Fibroblast of pulmonary artery (primary cell): Measurements from ENCODE around the gene RNF112.
"Not testable (repeated sequence)": the region's sequence is repeated elsewhere in the genome, so short reads cannot be mapped to it uniquely, and the experiment has no call there.

Experiments used
- DNase-seq: peaks from one replicate; pipeline ENCODE4 v3.0.0-alpha.2; 2010; ENCODE audit warnings: low read depth
- H3K4me3 ChIP-seq: replicated peaks from 2 replicates; pipeline ENCODE4 v1.5.1; 2011; ENCODE audit warnings: low read depth, mild to moderate bottlenecking, control low read depth, low read length, moderate library complexity
- TF ChIP-seq, protein P1 (sequence below): IDR thresholded peaks from 2 replicates; pipeline ENCODE4 v1.5.1; 2011; ENCODE audit warnings: mild to moderate bottlenecking, control low read depth, low read length, inconsistent platforms; ENCODE audit errors: missing control alignments

The RNF112 gene

DNA sequence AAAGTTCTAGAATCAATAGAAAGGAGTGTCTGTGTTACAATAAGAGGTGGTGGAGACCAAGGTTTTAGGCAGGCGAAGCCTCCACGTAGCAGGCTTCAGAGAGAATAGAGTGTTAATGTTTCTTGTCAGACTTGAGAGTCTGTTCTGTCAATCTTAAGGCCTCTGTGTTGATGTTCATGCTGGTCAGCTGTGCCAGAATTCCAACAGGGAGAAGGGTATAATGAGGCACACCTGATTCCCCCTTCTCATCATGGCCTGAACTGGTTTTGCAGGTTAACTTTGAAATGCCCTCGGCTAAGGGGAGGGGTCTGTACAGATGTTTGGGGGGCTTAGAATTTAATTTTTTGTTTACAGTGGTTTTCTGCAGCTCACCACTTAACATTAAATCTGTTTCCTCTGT is 46.0 kb downstream of the RNF112 start:
- no peak overlapping the region for H3K4me3 ChIP-seq
- no peak for DNase-seq
- TF ChIP-seq, protein P1, sequence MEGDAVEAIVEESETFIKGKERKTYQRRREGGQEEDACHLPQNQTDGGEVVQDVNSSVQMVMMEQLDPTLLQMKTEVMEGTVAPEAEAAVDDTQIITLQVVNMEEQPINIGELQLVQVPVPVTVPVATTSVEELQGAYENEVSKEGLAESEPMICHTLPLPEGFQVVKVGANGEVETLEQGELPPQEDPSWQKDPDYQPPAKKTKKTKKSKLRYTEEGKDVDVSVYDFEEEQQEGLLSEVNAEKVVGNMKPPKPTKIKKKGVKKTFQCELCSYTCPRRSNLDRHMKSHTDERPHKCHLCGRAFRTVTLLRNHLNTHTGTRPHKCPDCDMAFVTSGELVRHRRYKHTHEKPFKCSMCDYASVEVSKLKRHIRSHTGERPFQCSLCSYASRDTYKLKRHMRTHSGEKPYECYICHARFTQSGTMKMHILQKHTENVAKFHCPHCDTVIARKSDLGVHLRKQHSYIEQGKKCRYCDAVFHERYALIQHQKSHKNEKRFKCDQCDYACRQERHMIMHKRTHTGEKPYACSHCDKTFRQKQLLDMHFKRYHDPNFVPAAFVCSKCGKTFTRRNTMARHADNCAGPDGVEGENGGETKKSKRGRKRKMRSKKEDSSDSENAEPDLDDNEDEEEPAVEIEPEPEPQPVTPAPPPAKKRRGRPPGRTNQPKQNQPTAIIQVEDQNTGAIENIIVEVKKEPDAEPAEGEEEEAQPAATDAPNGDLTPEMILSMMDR, result no peak

DNA sequence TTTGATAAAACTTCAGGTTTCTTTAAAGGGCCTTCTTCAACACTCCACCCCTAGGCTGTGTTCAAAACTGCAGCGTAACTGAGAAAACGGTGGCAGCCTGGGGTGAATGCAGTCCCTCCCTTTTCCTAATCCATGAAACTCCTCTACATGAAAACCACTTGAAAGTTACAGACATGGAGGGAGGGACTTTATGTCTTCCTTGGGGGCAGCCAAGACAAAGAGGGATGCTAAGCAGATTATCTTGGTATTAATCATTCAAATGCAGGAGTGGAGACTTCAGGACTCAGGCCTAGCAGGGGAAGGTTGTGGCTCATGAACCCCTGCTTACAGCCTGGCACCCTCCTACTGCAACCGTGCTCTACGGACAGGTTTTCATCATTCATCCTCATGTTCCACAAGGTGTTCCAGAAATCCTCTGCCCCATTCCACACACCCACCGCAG is 46.8 kb downstream of the RNF112 start:
- no peak for DNase-seq
- TF ChIP-seq, protein P1, result no peak
- H3K4me3 ChIP-seq, result no peak overlapping the region

DNA sequence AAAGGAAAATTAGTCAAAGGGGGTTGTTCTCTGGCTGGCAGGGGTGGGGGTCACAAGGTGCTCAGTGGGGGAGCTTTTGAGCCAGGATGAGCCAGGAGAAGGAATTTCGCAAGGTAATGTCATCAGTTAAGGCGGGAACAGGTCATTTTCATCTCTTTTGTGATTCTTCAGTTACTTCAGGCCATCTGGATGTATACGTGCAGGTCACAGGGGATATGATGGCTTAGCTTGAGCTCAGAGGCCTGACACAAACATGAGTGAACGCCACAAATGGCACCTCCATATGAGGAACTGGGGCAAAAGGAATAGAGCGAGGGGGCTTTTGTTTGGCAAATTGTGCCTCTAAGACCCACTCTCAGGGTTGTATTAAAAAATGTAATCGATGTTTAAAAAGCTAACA is 47.4 kb downstream of the RNF112 start:
- not testable (repeated sequence) for DNase-seq

DNA sequence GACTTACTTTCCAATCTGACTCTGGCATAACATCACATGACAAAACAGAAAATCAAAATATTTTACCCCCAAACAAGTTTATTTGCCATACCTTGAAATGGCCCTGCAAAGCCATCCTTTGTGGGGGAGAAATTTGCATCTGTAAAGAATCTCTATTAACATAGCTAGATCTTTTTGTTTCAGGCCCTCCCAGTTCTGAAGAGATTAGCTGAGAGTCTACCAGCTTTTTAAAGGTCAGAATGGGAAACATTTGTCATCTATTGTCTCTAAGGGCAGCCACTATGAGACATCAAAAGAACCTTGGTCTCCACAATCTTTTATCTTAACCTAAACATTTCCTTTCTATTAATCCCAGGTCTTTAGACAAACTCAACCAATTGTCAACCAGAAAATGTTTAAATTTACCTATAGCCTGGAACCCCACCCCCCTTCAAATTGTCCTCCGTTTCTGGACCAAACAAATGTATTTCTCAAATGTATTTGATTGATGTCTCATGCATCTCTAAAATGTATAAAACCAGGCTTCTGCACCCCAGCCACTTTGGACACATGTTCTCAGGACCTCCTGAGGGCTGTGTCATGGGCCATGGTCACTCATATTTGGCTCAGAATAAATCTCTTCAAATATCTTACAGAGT is 48.1 kb downstream of the RNF112 start:
- H3K4me3 ChIP-seq, DNase-seq: not testable (repeated sequence)

More for the DNA sequence above, 47.4 kb downstream of the RNF112 start:
- H3K4me3 ChIP-seq, result not testable (repeated sequence)

DNA sequence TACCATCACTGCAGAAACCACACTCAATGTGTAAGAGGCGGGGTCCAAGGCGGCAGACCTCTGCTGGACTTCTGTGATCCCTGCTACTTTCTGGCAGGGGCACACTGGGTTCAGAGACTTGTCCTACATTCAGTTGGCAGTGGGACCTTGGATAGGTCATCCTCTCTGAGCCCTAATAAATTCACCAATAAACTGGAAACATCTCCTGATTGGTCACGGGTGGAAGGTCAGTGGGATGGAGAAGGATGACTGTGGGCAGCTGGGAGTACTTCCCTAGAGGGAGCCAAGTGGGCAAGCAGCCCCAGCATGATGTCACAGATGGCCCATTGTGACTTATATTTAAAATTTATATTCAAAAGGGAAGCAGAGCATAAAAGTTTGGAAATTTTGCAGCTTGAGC is 49.7 kb downstream of the RNF112 start:
- TF ChIP-seq, protein P1, result no peak
- H3K4me3 ChIP-seq, result no peak overlapping the region
- DNase-seq, result no peak

DNA sequence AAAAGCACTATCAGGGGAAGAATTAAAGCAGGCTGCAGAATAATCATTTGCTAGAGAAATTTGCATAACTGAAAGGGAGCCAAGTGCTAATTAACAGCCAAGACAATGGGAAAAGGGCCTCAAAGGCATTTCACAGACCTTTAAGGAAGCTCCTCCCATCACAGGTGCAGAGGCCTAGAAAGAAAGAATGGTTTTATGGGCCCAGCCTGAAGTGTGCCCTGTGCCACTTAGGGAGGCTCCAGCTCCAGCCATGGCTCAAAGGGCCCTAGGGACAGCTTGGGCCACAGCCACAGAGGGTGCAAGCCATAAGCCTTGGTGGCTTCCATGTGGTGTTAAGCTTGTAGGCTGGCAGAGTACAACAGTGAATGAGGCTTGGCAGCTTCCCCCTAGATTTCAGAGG is 50.1 kb downstream of the RNF112 start:
- TF ChIP-seq, protein P1, result no peak
- no peak overlapping the region for H3K4me3 ChIP-seq
- DNase-seq, result no peak

DNA sequence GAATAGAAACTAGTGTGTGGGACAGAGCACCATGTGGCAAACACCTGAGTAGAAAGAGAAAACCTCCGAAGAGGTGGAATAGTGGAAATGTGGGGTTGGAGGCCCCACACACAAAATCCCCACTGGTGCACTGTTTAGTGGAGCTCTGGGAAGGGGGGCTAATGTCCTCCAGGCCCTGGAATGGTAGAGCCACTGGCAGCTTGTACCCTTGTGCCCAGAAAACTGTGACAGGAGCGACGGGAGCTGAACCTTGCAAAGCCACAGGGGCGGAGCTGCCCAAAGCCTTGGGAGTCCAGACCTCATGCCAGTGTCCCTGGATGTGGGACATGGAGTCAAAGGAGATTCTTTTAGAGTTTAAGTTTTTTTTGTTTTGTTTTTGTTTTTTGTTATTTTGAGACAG is 50.6 kb downstream of the RNF112 start:
- TF ChIP-seq, protein P1, result no peak

DNA sequence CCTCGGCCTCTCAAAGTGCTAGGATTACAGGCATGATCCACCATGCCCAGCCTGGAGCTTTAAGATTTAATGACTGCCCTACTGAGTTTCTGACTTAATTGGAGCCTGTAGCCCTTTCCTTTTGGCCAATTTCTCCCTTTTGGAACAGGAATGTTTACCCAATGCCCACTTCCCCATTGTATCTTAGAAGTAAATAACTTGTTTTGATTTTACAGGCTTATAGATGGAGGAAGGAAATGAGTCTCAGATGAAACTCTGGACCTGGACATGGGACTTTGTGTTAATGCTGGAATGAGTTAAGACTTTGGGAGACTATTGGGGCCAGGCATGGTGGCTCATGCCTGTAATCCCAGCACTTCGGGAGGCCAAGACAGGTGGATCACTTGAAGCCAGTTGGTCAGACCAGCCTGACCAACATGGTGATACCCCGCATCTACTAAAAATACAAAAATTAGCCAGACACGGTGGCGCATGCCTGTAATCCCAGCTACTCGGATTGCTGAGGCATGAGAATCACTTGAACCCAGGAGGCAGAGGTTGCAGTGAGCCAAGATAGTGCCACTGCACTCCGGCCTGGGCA is 51.5 kb downstream of the RNF112 start:
- not testable (repeated sequence) for H3K4me3 ChIP-seq, DNase-seq

More for the DNA sequence above, 50.6 kb downstream of the RNF112 start:
- DNase-seq, result no peak
- H3K4me3 ChIP-seq, result no peak overlapping the region
